NCI-H1092 treated with DMSO at 0.1 percent for 48 hours (cell line): ENCODE results near the gene NPAS3.
A peak's percentile ranks its signal among the peaks of the same experiment; 100 is the strongest.

Source experiments
- DNase-seq: peaks from one replicate; lab custom pipeline; 2025; lab: John Stamatoyannopoulos, UW

Gene NPAS3

DNA sequence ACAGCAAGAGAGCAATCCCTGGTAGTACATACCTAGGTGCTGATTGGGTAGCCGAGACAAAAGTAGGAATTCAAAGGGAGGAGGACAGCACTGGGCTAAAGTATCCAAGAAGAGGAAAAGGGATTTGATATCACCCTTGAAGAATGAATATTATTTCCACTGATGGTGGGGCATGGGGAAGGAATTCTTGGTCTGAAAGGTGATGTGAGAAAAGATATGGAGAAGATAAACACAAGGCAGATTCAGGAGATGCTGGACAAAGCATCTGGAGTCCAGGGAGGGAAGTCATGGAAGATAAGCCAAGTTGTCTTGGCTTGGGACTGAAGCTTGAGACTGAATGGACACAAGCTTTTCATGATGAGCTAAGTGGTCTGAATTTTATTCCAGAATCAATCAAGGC is 818.2 kb downstream of the NPAS3 start:
- no peak for DNase-seq

DNA sequence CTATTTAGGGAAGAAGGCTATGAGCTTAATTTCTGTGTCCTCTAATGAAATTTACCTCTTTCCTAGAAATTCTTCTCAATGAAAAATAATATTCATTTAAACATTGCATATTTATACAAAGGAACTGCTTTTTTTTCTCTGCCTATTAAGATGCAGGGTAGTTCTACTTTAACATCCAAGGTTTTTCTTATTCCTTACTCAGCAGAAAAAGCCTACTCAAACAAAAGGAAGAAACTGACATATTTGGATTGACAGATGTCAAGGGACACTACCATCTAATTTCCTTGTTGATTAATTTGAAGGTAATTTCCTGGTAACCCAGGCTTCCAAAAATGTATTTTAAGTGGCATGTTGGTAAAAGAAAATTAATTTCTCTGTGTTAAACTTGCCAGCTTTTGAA is 819.9 kb downstream of the NPAS3 start:
- no peak for DNase-seq

DNA sequence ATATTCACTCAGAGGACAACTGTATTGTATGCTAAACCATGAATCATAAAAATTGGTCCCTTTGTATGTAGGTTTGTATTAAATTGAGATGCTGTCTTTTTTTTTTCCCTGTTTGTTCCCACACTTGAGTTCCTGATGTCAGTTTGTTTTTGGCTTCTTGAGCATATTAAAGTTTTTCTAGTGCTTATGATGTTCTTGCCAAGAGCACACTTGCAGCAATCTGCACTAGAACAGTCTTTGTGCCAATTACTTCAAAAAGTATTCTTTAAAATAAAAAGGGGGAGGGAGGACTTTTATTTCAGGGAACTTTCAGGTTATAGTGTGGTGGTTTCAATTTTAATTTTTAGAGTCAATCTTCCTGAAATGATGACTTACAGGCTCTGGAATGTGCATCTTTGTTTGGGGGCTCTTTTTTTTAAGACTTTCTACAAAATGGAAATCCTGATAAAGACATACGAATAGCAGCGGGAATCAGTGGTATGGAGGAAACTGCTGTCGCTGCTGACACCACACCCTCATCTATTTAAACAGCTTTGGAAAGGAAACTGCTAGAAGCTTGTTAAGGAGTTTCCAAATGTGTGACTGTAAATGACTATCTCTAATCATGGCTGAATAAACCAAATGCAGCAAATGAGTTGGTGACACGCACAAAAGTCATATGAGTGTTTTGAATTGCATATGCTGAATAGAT is 823.6 kb downstream of the NPAS3 start:
- no peak for DNase-seq

- no peak for DNase-seq
These were observed 826.4 kb downstream of the NPAS3 start for GRCh38 chr14:33764876-33765650.

DNA sequence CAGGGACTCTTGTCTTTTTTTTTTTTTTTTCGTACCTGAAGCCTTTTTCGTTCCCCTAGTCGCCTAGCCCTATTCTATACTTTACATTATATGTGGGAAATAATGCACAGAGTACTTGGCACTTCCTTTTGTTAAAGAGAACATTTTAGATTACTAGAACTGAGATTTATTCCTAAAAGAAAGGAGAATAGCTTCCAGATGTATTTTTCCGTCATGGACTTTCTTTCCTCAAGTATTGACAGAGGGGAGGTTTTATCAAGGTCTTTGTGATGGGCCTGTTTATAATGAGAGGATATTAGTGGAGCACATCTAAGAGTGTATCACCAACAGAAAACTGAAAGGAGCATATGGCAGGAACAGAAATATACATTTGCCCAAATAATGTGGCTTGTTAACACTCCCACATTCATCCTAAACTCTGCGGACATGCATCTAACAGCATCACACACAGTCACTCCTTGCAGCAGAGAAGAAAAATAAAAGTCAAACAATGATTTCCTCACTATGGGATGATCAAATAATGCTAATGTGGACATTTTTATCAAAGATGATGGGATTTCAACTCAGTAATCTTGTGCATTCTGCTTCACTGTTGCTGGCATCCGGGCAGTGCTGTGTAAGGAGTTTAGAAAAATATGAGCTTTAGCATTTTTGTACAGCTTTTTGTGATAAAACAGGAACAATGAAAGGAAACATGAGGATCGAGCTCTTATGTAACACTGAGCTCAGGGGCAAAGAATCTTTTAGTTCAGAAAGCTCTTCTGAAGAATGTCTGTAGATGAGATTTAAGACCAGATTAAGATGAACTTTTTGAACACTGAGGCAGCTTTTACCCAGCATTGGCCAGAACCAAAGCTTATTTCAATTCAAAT is 829.1 kb downstream of the NPAS3 start:
- DNase-seq: no peak

DNA sequence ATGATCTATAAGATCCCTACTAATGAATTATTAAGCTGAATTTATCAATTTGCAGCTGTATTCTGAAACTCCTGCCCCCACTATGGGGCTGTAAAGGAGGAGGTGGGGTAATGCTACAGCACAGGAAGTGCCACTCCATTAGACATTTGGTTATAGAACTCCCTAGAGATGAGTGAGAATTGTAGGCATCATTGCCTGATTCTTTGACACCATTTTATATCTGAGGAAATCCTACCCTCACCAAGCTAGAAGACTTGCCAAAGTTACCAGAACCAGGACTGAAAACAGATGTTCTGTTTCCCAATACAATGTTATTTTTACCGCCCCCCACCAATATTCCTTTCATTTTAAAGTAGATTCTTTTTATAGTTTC is 829.8 kb downstream of the NPAS3 start:
- no peak for DNase-seq

GRCh38 chr14:33773205-33774030 is 834.7 kb downstream of the NPAS3 start:
- no peak for DNase-seq

DNA sequence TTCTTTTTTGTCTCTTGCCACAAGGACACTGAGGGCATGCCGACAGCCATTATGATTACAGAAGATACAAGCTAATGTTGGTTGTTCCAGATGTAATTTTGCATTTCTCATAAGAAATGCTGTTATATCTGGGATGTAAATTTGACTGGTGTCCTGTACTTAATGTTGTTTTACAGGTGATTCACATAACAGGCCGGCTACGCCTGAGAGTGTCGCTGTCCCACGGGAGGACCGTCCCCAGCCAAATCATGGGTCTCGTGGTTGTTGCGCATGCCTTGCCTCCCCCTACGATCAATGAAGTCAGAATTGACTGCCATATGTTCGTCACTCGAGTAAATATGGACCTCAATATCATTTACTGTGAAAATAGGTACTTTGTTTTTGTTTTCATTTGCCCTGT is 835.5 kb downstream of the NPAS3 start:
- no peak for DNase-seq

- no peak for DNase-seq
These were observed 836.2 kb downstream of the NPAS3 start for GRCh38 chr14:33774723-33775470.

GRCh38 chr14:33776871-33777270 is 838.2 kb downstream of the NPAS3 start:
- DNase-seq: no peak

DNA sequence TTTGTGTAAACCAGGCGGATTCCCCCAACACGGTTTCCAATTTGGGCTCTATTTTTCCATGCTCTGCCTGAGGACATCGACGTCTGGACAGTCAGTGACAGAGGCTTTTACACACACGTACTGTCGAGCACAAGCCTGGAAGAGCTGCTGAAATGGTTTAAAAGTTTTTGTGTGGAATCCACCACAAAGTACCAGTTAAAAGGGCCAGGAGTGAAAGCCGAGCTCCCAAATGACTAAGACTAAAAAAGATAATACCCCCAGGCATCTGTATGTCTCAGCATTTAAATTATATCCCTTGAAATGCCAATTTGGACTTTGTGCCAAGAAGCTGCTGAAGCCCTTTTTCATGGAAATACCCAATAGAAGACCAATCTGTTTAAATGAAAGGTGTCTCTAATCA is 839.0 kb downstream of the NPAS3 start:
- no peak for DNase-seq

- no peak for DNase-seq
These were observed 841.4 kb downstream of the NPAS3 start for GRCh38 chr14:33780035-33780434.

DNA sequence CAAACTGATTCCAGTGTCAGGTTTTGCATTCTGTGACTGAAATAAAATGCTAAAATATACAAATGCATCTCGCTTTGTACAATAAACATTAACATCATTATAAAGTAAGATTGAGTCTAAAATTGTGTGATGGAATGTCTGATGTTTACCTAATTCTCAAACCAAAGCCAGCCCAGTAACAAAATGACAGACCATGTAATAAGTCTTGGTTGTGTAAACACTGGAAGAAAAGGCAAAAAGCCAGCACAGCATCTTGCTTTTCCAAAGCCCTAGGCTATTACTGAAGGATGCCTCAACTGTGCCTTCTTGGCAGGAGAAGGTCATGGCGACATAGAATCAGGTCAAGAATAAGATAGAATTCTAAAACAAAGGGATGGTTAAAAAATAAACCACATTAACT is 842.6 kb downstream of the NPAS3 start:
- DNase-seq: no peak

DNA sequence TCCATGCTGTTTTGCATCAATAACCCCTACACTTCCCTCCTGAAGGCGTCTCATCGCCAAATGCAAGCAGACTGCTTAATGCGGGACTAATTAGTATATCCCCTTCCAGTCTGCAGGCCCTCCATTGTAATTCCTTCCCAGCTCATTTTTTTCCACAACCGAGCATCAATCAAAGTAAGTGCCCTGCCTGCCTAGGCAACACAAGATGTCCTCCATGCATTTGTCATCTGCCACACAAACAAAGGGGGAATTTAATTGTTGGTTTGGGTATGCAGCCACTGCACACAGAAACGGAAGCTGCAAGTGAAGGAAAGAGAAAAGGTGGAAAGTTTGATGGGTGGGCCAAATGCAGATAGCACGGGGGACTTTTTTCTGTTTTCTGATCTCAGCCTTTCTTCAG is 844.2 kb downstream of the NPAS3 start:
- no peak for DNase-seq

DNA sequence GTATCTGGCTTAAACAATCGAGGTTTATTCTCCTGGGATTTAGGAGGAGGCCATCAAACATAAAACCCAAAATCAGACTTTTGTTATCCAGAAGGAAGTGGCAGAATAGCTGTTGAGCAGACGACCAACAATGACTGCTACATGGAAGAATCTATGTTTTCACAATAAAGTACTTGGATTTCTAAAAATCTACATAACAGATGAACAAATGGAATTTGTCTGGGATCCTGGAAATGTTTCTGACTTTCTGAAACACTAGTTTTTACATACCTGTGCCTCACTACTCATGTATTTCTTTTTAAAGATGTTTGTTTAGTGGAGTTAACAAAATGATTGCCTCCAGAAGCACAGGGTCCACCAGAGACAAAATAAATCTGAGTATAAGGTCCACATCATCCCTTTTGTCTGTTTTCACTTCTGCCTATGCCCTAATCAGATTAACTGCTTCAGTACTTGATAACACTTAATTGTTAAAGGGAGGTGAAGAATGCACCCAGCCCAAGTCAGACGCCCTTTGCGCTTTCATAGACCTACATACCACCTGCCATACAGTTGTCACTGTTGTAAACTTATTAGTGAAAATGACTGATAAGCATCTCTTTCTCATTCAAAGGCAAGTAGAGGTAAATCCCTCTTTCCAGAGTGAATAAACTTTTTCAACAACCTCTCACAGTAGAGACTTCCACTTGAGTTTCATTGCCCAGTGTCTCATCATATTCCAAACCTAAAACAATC is 847.6 kb downstream of the NPAS3 start:
- DNase-seq: no peak

- no peak for DNase-seq
These were observed 849.5 kb downstream of the NPAS3 start for GRCh38 chr14:33788161-33788560.

- no peak for DNase-seq
These were observed 852.3 kb downstream of the NPAS3 start for GRCh38 chr14:33790996-33791395.

GRCh38 chr14:33792009-33792719 is 853.5 kb downstream of the NPAS3 start:
- DNase-seq: no peak

DNA sequence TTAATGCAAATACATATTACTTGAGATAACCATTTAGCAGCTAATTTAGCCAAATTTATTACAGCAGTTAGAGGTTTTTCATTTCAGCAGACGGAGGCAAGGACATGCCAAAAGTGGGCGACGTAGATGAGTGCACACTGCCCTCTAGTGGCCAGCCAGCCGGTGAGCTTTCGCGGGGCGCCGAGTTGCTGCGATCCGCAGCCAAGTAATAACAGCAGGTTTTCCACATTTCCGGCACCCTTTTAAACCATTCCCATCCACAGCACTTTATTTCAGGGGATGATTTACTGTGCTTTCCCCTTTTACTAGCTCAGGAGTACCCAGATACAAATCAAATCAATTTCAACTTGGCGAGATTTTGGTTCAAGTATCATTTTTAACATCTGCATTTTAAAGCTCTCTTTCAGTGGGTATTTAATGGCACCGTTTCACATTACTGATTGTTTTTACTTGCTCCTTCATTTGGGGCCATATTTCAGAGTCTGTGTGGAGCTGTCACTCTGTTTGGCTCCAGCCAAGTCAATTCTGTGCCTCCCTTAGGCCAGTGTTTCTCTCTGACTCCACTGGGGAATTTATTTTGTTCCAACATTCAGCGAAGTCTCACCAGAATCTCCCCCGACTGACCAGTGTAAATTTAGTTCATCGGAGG is 854.2 kb downstream of the NPAS3 start:
- DNase-seq: peak; percentile 90
